GM18517 (cell line): ENCODE measurements around the gene CLDN2.

ENCODE experiments used
- ATAC-seq: cut with Tn5 transposase; IDR thresholded peaks from one replicate; pipeline ENCODE4 v1.9.1; 2021; ENCODE audit warnings: mild to moderate bottlenecking, moderate library complexity; ENCODE audit not compliant: unreplicated experiment

Gene CLDN2

DNA sequence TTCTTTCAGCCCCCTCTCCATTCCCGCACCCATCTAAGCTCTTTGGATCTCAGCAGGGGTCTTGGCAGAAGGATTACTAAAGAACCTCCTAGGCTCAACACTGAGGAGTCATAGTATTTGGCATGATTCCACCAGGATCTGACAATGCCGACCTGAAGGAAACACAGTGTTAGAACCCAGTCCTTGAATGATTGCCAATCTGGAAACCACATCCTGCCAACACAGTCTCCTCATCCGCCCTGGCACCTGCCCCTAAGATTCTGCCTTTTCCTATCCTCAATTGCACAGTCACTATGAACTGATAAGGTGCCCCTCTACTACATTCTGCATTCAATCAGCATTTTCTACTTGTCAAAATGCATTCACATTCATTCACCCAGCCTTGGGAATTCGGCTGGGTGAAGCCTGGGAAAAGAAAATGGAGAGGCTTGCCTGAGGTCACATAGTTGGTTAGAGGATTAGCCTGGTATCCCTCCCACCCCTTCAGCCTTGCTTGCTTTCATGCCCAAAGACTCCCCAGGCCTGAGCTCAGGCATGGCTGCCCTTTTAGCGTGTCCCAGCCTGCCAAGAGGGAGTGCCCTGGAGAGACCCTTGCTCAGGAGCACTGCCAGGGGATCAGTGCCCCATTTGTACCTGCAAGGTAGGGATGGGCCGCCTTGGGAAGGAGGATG is 2.2 kb upstream of the CLDN2 start:
- ATAC-seq, result no peak

DNA sequence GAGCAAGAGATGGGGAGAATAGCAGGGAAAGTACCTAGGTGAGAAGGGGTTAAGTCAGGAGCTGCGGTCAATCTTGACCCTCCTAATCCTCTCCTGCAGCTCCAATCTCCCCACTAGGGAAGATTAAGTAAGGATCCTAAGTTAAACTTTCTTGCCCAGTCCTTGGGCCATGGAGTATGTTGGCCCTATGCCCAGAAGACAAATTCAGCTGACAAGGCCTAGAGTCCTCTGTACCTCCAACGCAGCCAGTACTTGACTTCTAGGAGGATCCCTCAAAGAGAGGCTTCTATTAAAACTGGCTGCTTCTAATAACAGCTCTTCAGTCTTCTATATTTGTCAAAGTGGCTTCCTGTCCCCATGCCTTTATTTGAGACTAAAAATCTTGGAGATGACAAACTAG is 1.4 kb downstream of the CLDN2 start:
- no peak for ATAC-seq

DNA sequence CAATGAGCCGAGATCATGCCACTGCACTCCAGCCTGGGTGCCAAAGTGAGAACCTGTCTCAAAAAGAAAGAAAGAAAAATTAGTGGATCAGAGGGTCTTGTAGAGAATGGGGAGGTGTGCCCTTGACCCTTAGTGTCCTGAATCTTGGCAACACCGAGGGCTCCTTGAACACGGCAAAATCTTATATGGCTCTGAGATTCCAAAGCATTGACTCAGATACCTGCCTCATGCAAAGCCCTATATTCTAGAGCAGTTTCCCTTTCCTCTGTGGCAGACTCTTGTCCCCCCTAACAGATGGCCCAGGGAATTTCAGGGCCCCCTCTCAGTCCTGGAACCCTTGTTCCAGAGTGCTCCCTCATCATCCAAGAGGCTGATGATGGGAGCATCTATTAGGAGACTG is 6.8 kb downstream of the CLDN2 start:
- ATAC-seq, result no peak

DNA sequence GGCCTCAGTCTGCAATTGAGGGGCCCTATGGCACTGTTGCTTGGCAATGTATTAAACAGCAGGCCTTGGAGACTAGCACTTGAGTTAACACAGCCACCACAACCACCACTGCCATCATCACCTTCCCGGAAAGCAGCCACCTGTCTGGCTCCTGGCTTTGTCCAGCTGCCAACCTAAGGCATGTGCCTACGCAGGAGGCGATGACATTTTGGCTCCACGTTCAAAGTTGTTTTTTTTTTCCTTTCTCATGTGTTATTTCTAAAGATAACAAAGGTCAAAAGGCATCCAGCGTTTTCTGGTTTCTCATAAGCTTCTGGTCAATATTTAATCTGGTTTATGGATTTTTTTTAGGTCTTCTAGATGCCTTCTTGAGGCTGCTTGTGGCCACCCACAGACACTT is 7.5 kb downstream of the CLDN2 start:
- ATAC-seq, result no peak

DNA sequence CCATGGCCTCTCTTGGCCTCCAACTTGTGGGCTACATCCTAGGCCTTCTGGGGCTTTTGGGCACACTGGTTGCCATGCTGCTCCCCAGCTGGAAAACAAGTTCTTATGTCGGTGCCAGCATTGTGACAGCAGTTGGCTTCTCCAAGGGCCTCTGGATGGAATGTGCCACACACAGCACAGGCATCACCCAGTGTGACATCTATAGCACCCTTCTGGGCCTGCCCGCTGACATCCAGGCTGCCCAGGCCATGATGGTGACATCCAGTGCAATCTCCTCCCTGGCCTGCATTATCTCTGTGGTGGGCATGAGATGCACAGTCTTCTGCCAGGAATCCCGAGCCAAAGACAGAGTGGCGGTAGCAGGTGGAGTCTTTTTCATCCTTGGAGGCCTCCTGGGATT is 8.0 kb downstream of the CLDN2 start:
- ATAC-seq, result no peak

DNA sequence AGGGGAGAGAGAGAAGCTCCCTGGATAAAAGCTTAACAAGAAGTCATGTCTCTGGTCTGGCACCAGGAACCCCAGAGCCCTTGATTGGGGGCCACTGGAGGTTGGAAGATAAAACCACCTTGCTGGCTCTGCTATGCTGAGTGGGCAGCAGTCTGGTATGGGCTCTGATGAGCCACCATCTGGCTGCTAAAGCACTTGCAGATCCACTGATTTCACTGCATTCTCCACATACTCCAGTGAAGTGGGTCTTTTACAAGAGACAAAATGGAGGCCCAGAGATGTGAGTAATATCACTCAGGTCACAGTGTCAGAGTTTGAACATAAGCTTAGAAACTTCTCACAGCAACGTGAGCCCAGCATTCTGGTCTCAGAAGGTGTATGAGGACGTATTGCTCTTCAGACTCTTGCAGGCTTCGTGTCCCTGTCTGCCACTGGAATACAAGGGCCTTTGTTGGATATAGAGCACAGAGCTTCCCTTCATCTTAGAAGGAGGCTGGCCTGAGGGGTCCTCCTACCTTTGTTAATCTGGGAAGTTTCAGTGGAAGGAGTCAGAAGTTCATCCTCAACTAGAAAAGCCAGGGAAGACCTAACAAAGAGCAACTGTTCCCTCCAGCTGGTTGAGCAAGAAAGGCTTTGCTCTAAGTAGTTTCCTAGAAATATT is 11.8 kb downstream of the CLDN2 start:
- no peak for ATAC-seq

DNA sequence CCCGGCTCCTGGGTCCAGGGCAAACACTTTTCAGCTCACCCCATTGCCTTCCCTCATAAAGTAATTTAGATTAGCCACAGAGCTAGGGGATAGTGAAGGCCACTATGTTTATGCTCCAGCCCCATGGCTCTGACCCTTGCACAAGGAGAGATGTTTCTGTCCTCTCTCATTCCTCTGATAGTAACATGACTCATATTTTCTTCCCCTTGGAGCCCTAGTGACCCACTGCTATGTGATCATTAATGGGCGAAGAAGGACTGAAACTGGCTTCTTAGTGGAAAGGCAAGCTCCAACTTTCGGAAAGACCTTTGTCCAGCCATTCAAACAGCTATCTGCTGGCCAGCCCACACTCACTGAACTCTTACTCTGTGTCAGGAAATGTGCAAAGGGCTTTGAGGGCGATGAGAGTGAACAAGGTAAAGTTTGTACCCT is 12.3 kb downstream of the CLDN2 start:
- ATAC-seq, result no peak

DNA sequence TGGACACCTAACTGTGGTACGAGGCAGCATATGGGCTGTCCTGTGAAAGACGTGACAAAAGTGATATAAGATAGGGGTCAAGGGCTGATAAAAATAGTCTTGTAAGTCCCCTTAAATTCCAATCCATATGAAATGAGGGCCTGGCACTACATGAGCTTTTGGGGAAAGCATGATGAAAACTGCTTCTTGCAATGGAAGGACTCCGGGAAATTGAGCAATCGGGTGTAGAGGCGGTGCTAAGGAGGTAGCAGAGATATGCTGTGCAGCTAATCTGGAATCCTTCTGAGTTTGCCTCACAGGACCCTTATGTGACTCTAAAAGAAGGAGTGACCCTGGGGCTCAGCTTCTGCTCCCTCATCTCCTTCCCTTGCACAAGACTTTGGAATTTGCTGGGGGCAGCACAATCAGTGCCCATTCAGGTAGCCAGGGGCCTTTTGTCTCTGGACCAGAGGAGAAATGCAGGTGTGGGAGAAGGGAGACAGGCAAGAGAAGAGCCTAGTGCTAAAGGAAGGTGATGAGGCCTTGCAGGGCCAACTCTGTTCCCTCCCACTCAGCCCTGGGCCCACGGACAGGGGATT is 12.8 kb downstream of the CLDN2 start:
- no peak for ATAC-seq

DNA sequence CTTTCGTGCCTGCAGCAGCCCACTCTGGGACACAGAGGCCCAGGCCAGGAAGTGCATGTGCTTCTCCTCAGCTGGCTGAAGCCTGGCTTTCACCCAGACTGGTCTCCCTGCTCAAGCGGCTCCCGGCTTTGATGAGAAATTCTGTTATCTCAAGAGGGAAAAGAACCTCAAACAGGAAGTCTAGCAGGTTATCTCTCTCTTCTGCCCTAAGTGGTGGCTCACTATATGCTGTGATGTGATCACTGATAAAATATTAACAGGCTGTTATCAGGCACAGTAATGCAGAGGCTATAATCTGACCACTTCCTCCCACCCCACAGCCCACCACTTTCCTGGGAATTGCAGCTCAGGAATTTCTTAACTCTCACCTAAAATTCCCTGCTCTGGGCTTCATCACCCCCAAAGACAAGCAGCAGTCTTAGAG is 13.3 kb downstream of the CLDN2 start:
- ATAC-seq, result no peak

DNA sequence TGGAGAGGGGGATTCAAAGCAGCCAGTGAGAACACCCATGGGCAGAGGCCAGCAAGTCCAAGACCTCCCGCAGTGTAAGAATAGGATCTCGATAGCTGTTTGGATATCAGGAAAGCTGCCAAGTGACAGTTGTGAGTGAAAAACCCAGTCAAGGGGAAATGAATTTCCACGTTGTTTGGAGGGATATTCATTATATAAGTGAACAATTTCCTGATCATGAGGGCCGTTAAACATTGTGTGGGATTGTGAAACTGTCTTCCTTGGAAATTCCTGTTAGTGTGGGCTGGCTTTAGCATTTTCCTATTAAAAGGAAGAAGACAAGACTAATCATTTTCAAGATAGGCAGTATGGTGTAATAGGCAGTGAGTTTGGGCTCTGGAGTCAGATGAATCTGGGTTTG is 15.0 kb downstream of the CLDN2 start:
- no peak for ATAC-seq

DNA sequence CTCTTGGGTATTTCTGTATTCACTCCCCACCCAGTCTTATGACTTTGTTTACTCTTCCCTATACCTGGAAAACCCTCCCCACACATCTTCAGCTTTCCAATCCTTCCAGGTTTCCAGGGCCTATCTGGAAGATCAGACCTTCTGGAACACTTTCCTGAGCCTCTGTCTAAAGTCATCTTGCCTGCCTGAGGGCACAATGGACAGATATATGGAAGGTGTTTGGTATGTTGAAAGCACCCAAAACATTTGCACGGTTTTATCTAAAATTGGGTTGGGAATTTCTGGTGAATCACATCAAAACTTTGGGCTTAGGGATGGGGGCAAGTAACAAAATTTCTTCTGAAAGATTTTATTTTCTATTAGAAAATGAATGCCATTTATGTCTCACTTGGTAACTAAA is 16.0 kb downstream of the CLDN2 start:
- ATAC-seq, result no peak

DNA sequence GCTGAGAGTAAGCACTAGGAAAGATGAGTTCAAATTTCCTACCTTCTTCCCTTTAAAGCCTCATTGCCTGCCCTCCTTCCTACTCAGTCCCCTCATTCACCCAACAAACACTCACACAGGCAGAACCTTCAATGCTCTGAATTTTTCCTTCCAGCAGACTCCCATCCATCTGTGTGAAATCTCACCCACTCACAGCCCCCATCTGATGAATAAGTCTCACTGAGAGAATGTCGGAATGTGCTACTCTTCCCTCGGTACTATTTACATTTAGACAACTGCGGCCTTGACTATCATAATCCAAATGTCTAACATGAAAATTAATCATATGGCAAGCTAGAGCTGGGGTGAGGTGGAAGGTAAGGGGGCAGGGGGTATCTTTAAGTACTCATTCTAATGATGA is 19.4 kb downstream of the CLDN2 start:
- no peak for ATAC-seq

DNA sequence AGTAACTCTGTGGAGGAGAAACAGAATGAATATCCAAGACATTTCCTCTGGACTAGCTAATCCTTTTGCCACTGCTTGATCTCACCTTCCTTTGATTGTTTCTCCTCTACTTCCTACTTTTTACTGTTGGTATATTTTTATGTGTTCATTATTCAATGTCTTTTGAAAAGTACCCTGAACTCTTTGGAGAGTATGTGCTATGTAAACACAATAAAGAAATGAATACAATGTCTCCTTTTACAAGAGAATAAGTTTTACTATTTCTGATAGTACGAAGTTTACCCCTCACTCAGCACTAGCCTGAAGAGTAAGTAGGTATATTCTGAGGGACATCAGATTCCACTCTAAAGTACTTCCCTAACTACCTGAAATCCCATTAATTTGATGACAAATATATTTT is 19.9 kb downstream of the CLDN2 start:
- no peak for ATAC-seq

DNA sequence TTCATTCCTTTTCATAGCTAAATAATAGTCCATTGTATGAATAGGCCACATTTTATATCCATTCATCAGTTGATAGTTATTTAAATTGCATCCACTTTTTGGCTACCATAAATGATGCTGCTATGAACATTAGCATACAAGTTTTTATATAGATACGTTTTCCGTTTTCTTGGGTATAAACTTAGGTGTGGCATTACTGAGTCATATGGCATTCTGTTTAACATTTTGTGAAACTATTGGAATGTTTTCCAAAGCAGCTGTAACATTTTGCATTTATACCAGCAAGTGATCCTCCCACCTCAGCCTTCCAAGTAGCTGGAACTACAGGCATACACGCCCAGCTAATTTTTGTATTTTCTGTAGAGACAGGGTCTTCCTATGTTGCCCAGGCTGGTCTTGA is 26.3 kb downstream of the CLDN2 start:
- ATAC-seq, result no peak

DNA sequence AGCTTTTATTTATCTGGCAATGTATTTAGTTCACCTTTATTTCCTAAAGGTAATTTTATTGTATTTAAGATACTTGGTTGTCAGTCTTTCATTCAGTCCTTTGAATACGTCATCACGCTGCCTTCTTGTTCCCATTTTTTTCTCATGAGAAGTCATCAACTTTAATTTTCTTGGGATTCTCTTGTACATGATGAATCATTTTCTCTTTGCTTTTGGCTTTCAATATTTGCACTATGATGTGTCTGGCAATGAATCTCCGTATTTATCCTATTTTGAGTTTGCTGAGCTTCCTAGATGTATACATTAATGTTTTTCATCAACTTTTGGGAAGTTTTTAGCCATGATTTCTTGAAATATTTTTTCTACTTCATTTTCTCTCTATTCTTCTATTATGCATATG is 28.4 kb downstream of the CLDN2 start:
- no peak for ATAC-seq

DNA sequence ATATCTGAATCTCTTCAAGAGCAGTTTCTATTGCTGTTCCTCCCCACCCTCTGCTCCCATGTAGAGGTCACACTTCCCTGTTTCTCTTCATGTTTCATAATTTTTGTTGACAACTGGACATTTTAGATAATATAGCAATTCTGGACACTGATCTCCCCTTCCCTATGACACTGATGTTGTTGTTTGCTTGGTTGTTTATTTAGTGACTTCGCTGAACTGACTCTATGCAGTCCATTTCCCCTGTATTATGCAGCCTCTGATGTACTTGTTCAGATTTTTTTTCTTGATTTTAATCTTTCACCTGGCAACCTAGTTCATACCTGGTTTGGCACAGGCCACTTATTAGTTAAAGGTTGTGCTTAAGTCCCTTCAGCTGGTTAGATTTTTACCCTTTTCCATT is 29.2 kb downstream of the CLDN2 start:
- no peak for ATAC-seq

DNA sequence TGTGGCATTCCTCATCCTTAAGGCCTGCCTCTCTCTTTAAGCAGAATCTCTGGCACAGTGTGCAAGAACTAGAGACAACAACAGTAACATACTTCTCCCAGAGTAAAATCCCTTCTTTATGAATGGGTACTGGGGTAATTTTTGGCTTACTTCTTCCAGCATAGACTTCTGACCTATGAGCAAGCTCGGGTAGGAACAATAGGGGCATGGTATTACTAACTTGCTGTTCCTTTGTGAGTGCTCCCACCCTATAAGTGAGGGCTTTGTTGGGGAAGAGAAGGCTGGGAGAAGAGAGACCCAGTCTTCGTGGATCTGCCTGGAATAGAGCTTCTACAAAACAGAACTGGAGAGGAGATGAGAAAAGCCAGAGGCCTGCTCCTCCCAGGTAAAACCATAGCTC is 30.2 kb downstream of the CLDN2 start:
- no peak for ATAC-seq

DNA sequence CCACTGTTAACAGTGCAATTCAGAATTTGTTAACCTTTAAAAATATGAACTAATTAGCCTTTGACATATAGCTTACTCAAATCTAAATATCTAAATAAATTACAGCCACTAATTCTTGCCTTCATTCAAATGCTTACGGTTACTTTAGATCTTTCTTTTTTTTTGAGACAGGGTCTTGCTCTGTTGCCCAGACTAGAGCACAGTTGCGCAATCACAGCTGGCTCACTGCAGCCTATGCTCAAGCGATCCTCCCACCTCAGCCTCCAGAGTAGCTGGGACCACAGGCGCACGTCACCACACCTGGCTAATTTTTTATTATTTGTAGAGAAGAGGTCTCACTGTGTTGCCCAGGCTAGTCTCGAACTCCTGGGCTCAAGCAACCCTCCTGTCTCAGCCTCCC is 31.0 kb downstream of the CLDN2 start:
- no peak for ATAC-seq

DNA sequence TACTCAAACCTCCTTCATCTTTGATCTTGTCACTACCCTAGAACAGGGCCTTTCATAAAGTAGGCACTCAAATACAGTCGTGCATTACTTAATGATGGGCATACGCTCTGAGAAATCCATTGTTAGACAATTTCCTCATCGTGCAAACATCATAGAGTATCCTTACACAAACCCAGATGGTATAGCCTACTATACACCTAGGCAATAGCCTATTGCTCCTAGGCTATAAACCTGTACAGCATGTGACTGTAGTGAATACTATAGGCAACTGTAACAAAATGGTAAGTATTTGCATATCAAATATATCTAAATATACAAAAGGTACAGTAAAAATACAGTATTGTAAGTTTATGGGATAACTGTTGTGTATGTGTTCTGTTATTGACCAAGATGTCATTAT is 31.9 kb downstream of the CLDN2 start:
- no peak for ATAC-seq

DNA sequence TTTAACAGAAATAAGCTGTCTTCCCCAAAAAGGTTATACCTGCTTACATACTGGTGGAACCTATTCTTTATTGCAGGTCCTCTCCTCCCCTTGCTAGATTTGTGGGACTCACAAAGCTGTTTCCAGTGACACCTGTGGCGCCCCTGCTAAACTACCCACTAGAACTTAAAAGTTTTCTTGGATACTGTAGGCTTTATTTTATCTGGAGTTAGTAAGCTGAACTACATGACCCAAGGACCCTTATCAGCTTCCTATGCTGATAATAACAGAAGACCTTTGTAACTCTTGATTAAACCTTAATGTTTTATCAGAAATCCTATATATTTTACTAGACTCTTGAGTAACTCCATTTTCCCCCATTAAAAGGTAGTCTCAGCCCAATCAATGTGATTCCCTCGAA is 32.3 kb downstream of the CLDN2 start:
- no peak for ATAC-seq

DNA sequence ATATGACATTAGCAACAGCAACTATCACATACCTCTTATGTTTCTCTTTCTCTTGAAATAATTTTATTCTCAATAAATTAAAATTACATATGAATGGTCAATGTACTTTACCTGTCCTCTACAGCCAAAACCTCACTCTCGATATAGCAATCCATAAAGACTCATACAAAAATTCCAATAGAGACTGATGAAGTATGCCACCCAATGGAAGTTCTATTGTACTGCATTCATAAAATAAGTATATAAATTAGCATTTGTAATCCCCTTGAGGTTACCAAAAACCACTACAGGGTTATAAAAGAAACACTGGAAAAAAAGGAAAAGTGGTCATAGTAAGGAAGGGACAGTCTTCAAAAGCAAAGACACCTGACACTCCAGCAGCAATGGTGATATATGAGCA is 32.8 kb downstream of the CLDN2 start:
- no peak for ATAC-seq

DNA sequence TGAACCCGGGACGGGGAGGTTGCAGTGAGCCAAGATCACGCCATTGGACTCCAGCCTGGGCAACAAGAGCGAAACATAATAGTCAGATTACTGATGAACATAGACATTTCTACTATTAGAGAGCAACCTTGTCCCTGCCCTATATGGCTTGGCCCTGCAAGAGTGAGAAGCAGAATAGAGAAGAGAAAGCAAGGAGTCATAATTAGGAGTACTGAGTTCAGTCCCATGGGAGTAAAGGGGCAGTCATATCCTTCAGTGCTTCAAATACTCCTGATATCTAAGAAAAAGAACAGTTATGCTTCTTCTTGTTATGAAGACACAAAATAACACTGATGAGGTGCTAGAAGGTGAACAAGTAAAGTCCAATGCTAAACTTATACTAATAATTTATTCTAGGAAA is 33.8 kb downstream of the CLDN2 start:
- ATAC-seq, result peak; percentile 51
